ENCODE results near the gene MYO7B.

MYO7B gene

GRCh38 chr2:127624756-127625571 lies 89.5 kb downstream of the MYO7B start:
- no peak overlapping the region for H3K4me2 ChIP-seq (ENCODE audit: low read depth, low read length)
- DNase-seq: no peak
- H2AFZ ChIP-seq (ENCODE audit: low read length): no peak overlapping the region
- H3K9me2 ChIP-seq (replicated peaks; ENCODE audit: insufficient read depth, low read length): no peaks in the 10 kb centered on the region
- TF ChIP-seq, protein P1, sequence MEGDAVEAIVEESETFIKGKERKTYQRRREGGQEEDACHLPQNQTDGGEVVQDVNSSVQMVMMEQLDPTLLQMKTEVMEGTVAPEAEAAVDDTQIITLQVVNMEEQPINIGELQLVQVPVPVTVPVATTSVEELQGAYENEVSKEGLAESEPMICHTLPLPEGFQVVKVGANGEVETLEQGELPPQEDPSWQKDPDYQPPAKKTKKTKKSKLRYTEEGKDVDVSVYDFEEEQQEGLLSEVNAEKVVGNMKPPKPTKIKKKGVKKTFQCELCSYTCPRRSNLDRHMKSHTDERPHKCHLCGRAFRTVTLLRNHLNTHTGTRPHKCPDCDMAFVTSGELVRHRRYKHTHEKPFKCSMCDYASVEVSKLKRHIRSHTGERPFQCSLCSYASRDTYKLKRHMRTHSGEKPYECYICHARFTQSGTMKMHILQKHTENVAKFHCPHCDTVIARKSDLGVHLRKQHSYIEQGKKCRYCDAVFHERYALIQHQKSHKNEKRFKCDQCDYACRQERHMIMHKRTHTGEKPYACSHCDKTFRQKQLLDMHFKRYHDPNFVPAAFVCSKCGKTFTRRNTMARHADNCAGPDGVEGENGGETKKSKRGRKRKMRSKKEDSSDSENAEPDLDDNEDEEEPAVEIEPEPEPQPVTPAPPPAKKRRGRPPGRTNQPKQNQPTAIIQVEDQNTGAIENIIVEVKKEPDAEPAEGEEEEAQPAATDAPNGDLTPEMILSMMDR (IDR thresholded peaks at IDR 0.05; ENCODE audit: low read length): no peak
- TF ChIP-seq EZH2phosphoT487 (IDR thresholded peaks at IDR 0.05; ENCODE audit: low read length) (no peak), EZH2 (optimal IDR thresholded peaks at IDR 0.05; ENCODE audit: low read depth, low read length) (no peak)
- H3K4me1 ChIP-seq (ENCODE audit: low read length): no peaks in the 10 kb centered on the region
- no peaks in the 10 kb centered on the region for H3F3A ChIP-seq (ENCODE audit: insufficient read depth, low read length)
- H3K27me3 ChIP-seq (replicated peaks; ENCODE audit: insufficient read depth, low read length): peaks cover 41% of the 10 kb centered on the region
- no peak overlapping the region for H3K9ac ChIP-seq (ENCODE audit: low read length)
- no peaks in the 10 kb centered on the region for H3K79me2 ChIP-seq (ENCODE audit: low read length)
- no peaks in the 10 kb centered on the region for H3K36me3 ChIP-seq (replicated peaks; ENCODE audit: insufficient read depth, low read length)
- H3K9me3 ChIP-seq (replicated peaks; ENCODE audit: insufficient read depth, low read length): no peaks in the 10 kb centered on the region
- H3K4me3 ChIP-seq (ENCODE audit: low read length): no peak overlapping the region
- no peaks in the 10 kb centered on the region for H4K20me1 ChIP-seq (ENCODE audit: insufficient read depth, low read length)
- no peak overlapping the region for H3K27ac ChIP-seq (ENCODE audit: low read length)

DNA sequence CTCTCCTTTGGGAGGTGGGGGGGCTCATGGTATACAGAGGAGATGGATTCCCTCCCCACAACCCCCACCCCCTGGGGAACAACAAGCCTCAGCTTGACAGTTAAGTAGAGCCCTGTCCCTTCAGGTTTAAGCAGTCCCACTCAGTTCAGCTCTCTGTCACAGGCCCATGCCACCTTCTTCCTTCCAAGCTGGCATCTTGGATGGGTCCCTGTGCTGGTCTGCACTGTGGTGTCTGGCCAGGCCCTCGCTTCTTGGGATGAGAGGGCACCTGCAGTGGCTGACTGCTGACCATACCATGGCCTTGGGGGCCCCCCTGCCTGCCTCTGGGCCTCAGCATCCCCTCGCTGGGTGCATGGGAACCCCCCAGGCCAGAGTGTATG lies 90.1 kb downstream of the MYO7B start:
- no peaks in the 10 kb centered on the region for H3K9me3 ChIP-seq (replicated peaks; ENCODE audit: insufficient read depth, low read length)
- H3K9ac ChIP-seq (ENCODE audit: low read length): no peak overlapping the region
- H3K79me2 ChIP-seq (ENCODE audit: low read length): no peaks in the 10 kb centered on the region
- no peak for DNase-seq
- peaks cover 42% of the 10 kb centered on the region for H3K27me3 ChIP-seq (replicated peaks; ENCODE audit: insufficient read depth, low read length)
- TF ChIP-seq, protein P1 (IDR thresholded peaks at IDR 0.05; ENCODE audit: low read length): no peak
- H3F3A ChIP-seq (ENCODE audit: insufficient read depth, low read length): no peaks in the 10 kb centered on the region
- H3K27ac ChIP-seq (ENCODE audit: low read length): no peak overlapping the region
- no peak overlapping the region for H3K4me3 ChIP-seq (ENCODE audit: low read length)
- no peaks in the 10 kb centered on the region for H3K36me3 ChIP-seq (replicated peaks; ENCODE audit: insufficient read depth, low read length)
- H3K4me1 ChIP-seq (ENCODE audit: low read length): no peaks in the 10 kb centered on the region
- no peak overlapping the region for H2AFZ ChIP-seq (ENCODE audit: low read length)
- no peaks in the 10 kb centered on the region for H4K20me1 ChIP-seq (ENCODE audit: insufficient read depth, low read length)
- no peaks in the 10 kb centered on the region for H3K9me2 ChIP-seq (replicated peaks; ENCODE audit: insufficient read depth, low read length)
- H3K4me2 ChIP-seq (ENCODE audit: low read depth, low read length): no peak overlapping the region

GRCh38 chr2:127626175-127626574 lies 90.7 kb downstream of the MYO7B start:
- Histone ChIP-seq H3K4me2 (ENCODE audit: low read depth, low read length) (no peak overlapping the region), H2AFZ (ENCODE audit: low read length) (no peak overlapping the region), H3K9ac (ENCODE audit: low read length) (no peak overlapping the region), H3K9me2 (replicated peaks; ENCODE audit: insufficient read depth, low read length) (no peaks in the 10 kb centered on the region), H3K4me3 (ENCODE audit: low read length) (no peak overlapping the region), H3K36me3 (replicated peaks; ENCODE audit: insufficient read depth, low read length) (no peaks in the 10 kb centered on the region), H3K79me2 (ENCODE audit: low read length) (no peaks in the 10 kb centered on the region), H4K20me1 (ENCODE audit: insufficient read depth, low read length) (no peaks in the 10 kb centered on the region), H3K9me3 (replicated peaks; ENCODE audit: insufficient read depth, low read length) (no peaks in the 10 kb centered on the region), H3F3A (ENCODE audit: insufficient read depth, low read length) (no peaks in the 10 kb centered on the region), H3K4me1 (ENCODE audit: low read length) (no peaks in the 10 kb centered on the region), H3K27me3 (replicated peaks; ENCODE audit: insufficient read depth, low read length) (peaks cover 44% of the 10 kb centered on the region), H3K27ac (ENCODE audit: low read length) (no peak overlapping the region)
- TF ChIP-seq, protein P1 (IDR thresholded peaks at IDR 0.05; ENCODE audit: low read length): no peak
- no peak for TF ChIP-seq EZH2 (optimal IDR thresholded peaks at IDR 0.05; ENCODE audit: low read depth, low read length)
- no peak for TF ChIP-seq EZH2phosphoT487 (IDR thresholded peaks at IDR 0.05; ENCODE audit: low read length)
- DNase-seq: no peak
